Measurements from ENCODE around the gene BCL6B. TPM values are rescaled to one million over a fixed set of nuclear protein-coding genes. Genes with fewer than 3 reads are reported as not detected.

BCL6B gene
- total RNA-seq, 3 donors from 2014 or later: 1.4 to 5.9 (median 4.1) TPM

DNA sequence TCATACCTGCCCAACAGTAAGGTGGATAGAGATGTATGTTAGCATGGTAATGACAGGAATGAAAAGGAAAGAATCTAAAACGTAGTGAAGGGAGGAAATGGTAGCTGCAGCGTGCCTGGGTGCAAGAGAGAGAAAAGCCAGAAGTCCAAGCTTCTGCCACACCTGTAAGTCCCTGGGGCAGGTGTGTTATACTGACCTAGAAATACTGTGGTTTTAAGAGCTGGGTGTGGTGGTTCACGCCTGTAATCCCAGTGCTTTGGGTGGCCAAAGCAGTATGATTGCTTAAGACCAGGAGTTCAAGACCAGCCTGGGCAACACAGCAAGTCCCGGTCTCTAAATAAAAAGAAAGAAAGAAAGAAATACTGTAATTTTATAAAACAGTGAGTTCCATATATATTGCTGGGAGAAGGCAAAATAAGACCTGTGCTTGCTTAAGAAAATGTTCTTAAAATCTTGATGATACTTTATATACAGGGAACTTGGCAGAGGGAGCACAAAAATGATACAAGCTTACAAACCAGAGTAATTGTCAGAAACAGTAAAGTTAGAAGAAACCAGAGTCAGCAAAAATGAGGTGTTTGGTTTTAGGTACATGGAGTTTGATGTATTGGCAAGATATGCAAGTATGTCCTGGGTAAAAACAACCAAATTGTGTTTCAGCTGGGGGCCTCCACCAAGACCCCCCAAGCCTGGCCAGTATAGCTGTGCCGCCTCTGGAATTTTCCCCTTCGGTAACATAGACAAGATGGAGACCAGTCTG lies 20.4 kb upstream of the BCL6B start:
- H3K36me3 ChIP-seq: peaks cover 8% of the 10 kb centered on the region
- TF ChIP-seq POLR2A (IDR thresholded peaks at IDR 0.05) (no peak), POLR2AphosphoS5 (IDR thresholded peaks at IDR 0.05) (no peak)
- TF ChIP-seq, protein P1, sequence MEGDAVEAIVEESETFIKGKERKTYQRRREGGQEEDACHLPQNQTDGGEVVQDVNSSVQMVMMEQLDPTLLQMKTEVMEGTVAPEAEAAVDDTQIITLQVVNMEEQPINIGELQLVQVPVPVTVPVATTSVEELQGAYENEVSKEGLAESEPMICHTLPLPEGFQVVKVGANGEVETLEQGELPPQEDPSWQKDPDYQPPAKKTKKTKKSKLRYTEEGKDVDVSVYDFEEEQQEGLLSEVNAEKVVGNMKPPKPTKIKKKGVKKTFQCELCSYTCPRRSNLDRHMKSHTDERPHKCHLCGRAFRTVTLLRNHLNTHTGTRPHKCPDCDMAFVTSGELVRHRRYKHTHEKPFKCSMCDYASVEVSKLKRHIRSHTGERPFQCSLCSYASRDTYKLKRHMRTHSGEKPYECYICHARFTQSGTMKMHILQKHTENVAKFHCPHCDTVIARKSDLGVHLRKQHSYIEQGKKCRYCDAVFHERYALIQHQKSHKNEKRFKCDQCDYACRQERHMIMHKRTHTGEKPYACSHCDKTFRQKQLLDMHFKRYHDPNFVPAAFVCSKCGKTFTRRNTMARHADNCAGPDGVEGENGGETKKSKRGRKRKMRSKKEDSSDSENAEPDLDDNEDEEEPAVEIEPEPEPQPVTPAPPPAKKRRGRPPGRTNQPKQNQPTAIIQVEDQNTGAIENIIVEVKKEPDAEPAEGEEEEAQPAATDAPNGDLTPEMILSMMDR (IDR thresholded peaks at IDR 0.05): no peak
- DNase-seq (ENCODE audit: low spot score in 2 of 2): no peak
- no peaks in the 10 kb centered on the region for H3K27me3 ChIP-seq
- H3K4me3 ChIP-seq: no peak overlapping the region
- H3K27ac ChIP-seq: no peak overlapping the region
- H3K4me1 ChIP-seq: no peaks in the 10 kb centered on the region
- no peaks in the 10 kb centered on the region for H3K9me3 ChIP-seq
- intact Hi-C loops (cut with DNase I; ENCODE audit: low total_unique reads): loop anchor here (10.0 kb wide), 1 partner anchor 88 kb away; no protein-coding TSS in a partner anchor

DNA sequence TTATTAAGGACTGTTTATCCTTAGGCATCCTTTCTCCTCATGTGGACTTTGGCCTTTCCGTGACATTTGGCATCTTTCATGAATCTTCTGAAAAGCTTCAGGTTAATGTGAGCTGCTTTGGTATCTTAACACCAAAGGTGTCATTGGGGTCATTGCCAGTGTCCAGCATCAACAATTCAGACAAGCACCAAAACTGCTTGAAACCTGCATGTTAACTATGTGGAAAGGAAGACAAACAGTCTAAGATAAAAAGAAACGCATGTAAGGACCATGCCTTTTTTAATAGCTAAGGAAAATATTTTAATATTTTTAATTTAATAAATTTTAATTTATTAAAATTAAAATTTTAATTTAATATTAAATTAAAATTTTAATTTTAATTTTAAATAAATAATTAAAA lies 19.1 kb upstream of the BCL6B start:
- no peak for DNase-seq (ENCODE audit: low spot score in 2 of 2)
- H3K36me3 ChIP-seq: peaks cover 8% of the 10 kb centered on the region
- intact Hi-C loops (cut with DNase I; ENCODE audit: low total_unique reads): loop anchor here (10.0 kb wide), 1 partner anchor 89 kb away; no protein-coding TSS in a partner anchor

DNA sequence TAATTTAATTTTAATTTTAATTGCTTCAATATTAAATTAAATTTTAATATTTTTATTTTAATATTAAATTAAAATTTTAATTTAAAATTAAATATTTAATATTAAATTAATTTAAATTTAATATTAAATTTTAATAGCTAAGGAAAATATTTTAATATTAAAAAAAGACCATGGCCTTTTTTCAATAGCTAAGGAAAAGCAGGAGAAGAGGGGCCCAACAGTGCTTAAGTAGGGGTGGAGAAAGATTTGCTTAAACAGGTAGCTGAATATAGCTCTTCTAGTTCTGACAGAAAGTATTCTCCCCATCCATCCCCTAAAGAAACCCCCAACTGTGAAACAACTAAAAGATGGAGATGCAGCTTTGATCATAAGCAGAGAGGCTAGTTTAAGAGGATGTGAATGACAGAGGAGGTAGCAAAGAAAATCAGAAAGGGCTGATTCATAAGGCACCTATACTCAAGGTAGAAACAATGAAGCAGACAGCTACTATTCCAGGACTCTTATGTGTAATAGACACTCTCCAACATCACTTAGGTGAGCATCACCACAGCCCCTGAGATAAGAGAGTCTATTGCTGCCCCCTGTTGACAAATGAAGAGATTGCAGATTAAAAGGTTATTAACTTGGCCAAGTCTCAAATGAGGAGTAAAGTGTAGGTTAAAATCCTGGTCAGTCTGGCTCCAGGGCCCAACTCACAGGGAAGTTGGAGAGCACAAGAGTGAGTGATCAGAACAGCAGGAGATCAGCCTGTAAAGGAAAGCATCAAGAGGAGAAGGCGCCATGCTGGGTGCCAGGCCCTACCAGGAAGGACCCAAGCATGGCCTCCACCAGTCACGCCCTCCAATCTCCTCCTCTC lies 18.2 kb upstream of the BCL6B start:
- no peaks in the 10 kb centered on the region for H3K9me3 ChIP-seq
- no peak overlapping the region for H3K4me3 ChIP-seq
- H3K27ac ChIP-seq: peak overlapping the region in 1 of 2 donors; percentile 8
- intact Hi-C loops (cut with DNase I; ENCODE audit: low total_unique reads): loop anchor here (10.0 kb wide), 1 partner anchor 90 kb away; no protein-coding TSS in a partner anchor
- peaks cover under 1% of the 10 kb centered on the region for H3K36me3 ChIP-seq
- no peak for DNase-seq (ENCODE audit: low spot score in 2 of 2)
- TF ChIP-seq POLR2AphosphoS5 (IDR thresholded peaks at IDR 0.05) (no peak), POLR2A (IDR thresholded peaks at IDR 0.05) (no peak)
- TF ChIP-seq, protein P1 (IDR thresholded peaks at IDR 0.05): peak; percentile 64 to 78 (median 71)
- no peaks in the 10 kb centered on the region for H3K4me1 ChIP-seq
- H3K27me3 ChIP-seq: no peaks in the 10 kb centered on the region

More for the DNA sequence above, 19.1 kb upstream of the BCL6B start:
- no peaks in the 10 kb centered on the region for H3K27me3 ChIP-seq
- no peaks in the 10 kb centered on the region for H3K9me3 ChIP-seq
- H3K27ac ChIP-seq: no peak overlapping the region
- H3K4me1 ChIP-seq: no peaks in the 10 kb centered on the region
- no peak overlapping the region for H3K4me3 ChIP-seq
- TF ChIP-seq, protein P1 (IDR thresholded peaks at IDR 0.05): no peak
- TF ChIP-seq POLR2A (IDR thresholded peaks at IDR 0.05): no peak
- TF ChIP-seq POLR2AphosphoS5 (IDR thresholded peaks at IDR 0.05): no peak

DNA sequence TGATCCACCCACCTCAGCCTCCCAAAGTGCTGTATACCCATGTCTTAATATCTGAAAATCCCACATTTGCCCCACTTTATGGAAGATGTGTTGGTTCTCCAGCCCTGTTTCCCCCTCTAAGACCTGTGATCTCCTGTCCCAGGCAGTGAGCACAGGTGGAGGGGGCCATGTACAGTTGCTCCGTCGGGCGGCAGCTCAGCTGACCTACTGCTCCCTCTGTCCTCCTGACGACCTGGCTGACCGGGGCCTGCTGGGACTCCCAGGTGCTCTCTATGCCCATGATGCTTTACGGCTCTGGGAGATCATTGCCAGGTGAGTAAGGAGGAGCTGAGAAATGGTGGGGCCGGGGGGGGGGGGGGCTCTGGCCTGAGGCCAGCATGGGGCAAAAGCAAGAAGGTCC lies 17.1 kb upstream of the BCL6B start:
- Histone ChIP-seq H3K27me3 (no peaks in the 10 kb centered on the region), H3K9me3 (no peaks in the 10 kb centered on the region), H3K4me1 (peaks cover 0 to 6% of the 10 kb centered on the region in 2 donors), H3K4me3 (no peak overlapping the region), H3K27ac (no peak overlapping the region), H3K36me3 (no peaks in the 10 kb centered on the region)
- no peak for TF ChIP-seq POLR2A (IDR thresholded peaks at IDR 0.05)
- TF ChIP-seq POLR2AphosphoS5 (IDR thresholded peaks at IDR 0.05): no peak
- TF ChIP-seq, protein P1 (IDR thresholded peaks at IDR 0.05): no peak
- DNase-seq (ENCODE audit: low spot score in 2 of 2): no peak
- intact Hi-C loops (cut with DNase I; ENCODE audit: low total_unique reads): loop anchor here (10.0 kb wide), 1 partner anchor 91 kb away; no protein-coding TSS in a partner anchor
